Stomach smooth muscle (tissue), 2 donors: ENCODE measurements around the gene DDX10.

ENCODE experiments used
- H3K27ac ChIP-seq: one replicate; pipeline ENCODE4 v1.7.0; 2013; ENCODE audit warnings: mild to moderate bottlenecking, low read length, inconsistent platforms
- H3K27me3 ChIP-seq, 2 donors: one replicate each; pipeline ENCODE4 v1.7.0; 2013; ENCODE audit warnings: low read length in 2 of 2; ENCODE audit not compliant: insufficient read depth in 2 of 2, control insufficient read depth in 1 of 2
- H3K36me3 ChIP-seq, 2 donors: one replicate each; pipeline ENCODE4 v1.7.0; 2013; ENCODE audit warnings: low read length in 2 of 2; ENCODE audit not compliant: control insufficient read depth in 2 of 2, insufficient read depth in 2 of 2
- H3K4me1 ChIP-seq: one replicate; pipeline ENCODE4 v1.7.0; 2013; ENCODE audit warnings: low read length; ENCODE audit not compliant: control insufficient read depth, insufficient read depth
- H3K4me3 ChIP-seq, 2 donors: one replicate each; pipeline ENCODE4 v1.7.0; 2013; ENCODE audit warnings: low read length in 2 of 2
- H3K9ac ChIP-seq, 2 donors: one replicate each; pipeline ENCODE4 v1.7.0; 2013; ENCODE audit warnings: low read length in 2 of 2, mild to moderate bottlenecking in 1 of 2
- H3K9me3 ChIP-seq, 2 donors: one replicate each; pipeline ENCODE4 v1.7.0; 2013; ENCODE audit warnings: low read length in 2 of 2; ENCODE audit not compliant: control insufficient read depth in 2 of 2
- donor health status: healthy.
- donor health status: Pancreatic carcinoma.

Gene DDX10

GRCh38 chr11:108870373-108871020 lies 205.6 kb downstream of the DDX10 start:
- Histone ChIP-seq H3K27me3 (no peaks in the 10 kb centered on the region), H3K27ac (no peak overlapping the region), H3K9ac (no peak overlapping the region), H3K9me3 (no peaks in the 10 kb centered on the region), H3K4me1 (no peaks in the 10 kb centered on the region), H3K4me3 (no peak overlapping the region), H3K36me3 (no peaks in the 10 kb centered on the region)

GRCh38 chr11:108871152-108871551 lies 206.3 kb downstream of the DDX10 start:
- Histone ChIP-seq H3K9me3 (no peaks in the 10 kb centered on the region), H3K36me3 (no peaks in the 10 kb centered on the region), H3K4me1 (no peaks in the 10 kb centered on the region), H3K4me3 (no peak overlapping the region), H3K27me3 (no peaks in the 10 kb centered on the region), H3K27ac (no peak overlapping the region), H3K9ac (no peak overlapping the region)

GRCh38 chr11:108871867-108872266 lies 207.0 kb downstream of the DDX10 start:
- no peak overlapping the region for H3K27ac ChIP-seq
- no peaks in the 10 kb centered on the region for H3K4me1 ChIP-seq
- no peak overlapping the region for H3K9ac ChIP-seq
- H3K4me3 ChIP-seq, result no peak overlapping the region
- no peaks in the 10 kb centered on the region for H3K36me3 ChIP-seq
- no peaks in the 10 kb centered on the region for H3K27me3 ChIP-seq
- no peaks in the 10 kb centered on the region for H3K9me3 ChIP-seq

- Histone ChIP-seq H3K9ac (no peak overlapping the region), H3K4me3 (no peak overlapping the region), H3K36me3 (no peaks in the 10 kb centered on the region), H3K27ac (no peak overlapping the region), H3K27me3 (no peaks in the 10 kb centered on the region), H3K9me3 (no peaks in the 10 kb centered on the region), H3K4me1 (no peaks in the 10 kb centered on the region)
Observed at GRCh38 chr11:108872781-108873291, 208.0 kb downstream of the DDX10 start.

GRCh38 chr11:108873310-108873709 lies 208.4 kb downstream of the DDX10 start:
- H3K27ac ChIP-seq, result no peak overlapping the region
- no peak overlapping the region for H3K9ac ChIP-seq
- no peaks in the 10 kb centered on the region for H3K4me1 ChIP-seq
- no peaks in the 10 kb centered on the region for H3K27me3 ChIP-seq
- no peak overlapping the region for H3K4me3 ChIP-seq
- no peaks in the 10 kb centered on the region for H3K36me3 ChIP-seq
- H3K9me3 ChIP-seq, result no peaks in the 10 kb centered on the region

GRCh38 chr11:108873941-108874340 lies 209.1 kb downstream of the DDX10 start:
- no peak overlapping the region for H3K4me3 ChIP-seq
- H3K4me1 ChIP-seq, result no peaks in the 10 kb centered on the region
- no peak overlapping the region for H3K9ac ChIP-seq
- H3K36me3 ChIP-seq, result no peaks in the 10 kb centered on the region
- no peaks in the 10 kb centered on the region for H3K9me3 ChIP-seq
- H3K27ac ChIP-seq, result no peak overlapping the region
- no peaks in the 10 kb centered on the region for H3K27me3 ChIP-seq

- H3K27me3 ChIP-seq, result no peaks in the 10 kb centered on the region
- H3K9me3 ChIP-seq, result no peaks in the 10 kb centered on the region
- no peaks in the 10 kb centered on the region for H3K36me3 ChIP-seq
- H3K4me3 ChIP-seq, result no peak overlapping the region
- H3K27ac ChIP-seq, result no peak overlapping the region
- no peak overlapping the region for H3K9ac ChIP-seq
- no peaks in the 10 kb centered on the region for H3K4me1 ChIP-seq
Observed at GRCh38 chr11:108875134-108875533, 210.3 kb downstream of the DDX10 start.

- no peaks in the 10 kb centered on the region for H3K4me1 ChIP-seq
- no peak overlapping the region for H3K27ac ChIP-seq
- no peak overlapping the region for H3K9ac ChIP-seq
- no peaks in the 10 kb centered on the region for H3K36me3 ChIP-seq
- no peak overlapping the region for H3K4me3 ChIP-seq
- no peaks in the 10 kb centered on the region for H3K27me3 ChIP-seq
- no peaks in the 10 kb centered on the region for H3K9me3 ChIP-seq
Observed at GRCh38 chr11:108877178-108877577, 212.3 kb downstream of the DDX10 start.

- no peak overlapping the region for H3K27ac ChIP-seq
- H3K36me3 ChIP-seq, result no peaks in the 10 kb centered on the region
- no peak overlapping the region for H3K9ac ChIP-seq
Observed at GRCh38 chr11:108880510-108880909, 215.6 kb downstream of the DDX10 start.

GRCh38 chr11:108881131-108881530 lies 216.3 kb downstream of the DDX10 start:
- Histone ChIP-seq H3K27me3 (no peaks in the 10 kb centered on the region), H3K9ac (no peak overlapping the region), H3K4me3 (no peak overlapping the region), H3K4me1 (no peaks in the 10 kb centered on the region), H3K36me3 (no peaks in the 10 kb centered on the region), H3K27ac (no peak overlapping the region), H3K9me3 (no peaks in the 10 kb centered on the region)

More at GRCh38 chr11:108880510-108880909, 215.6 kb downstream of the DDX10 start:
- H3K4me3 ChIP-seq, result no peak overlapping the region
- no peaks in the 10 kb centered on the region for H3K9me3 ChIP-seq
- H3K4me1 ChIP-seq, result no peaks in the 10 kb centered on the region
- no peaks in the 10 kb centered on the region for H3K27me3 ChIP-seq

- Histone ChIP-seq H3K9ac (no peak overlapping the region), H3K27ac (no peak overlapping the region), H3K4me1 (no peaks in the 10 kb centered on the region), H3K36me3 (no peaks in the 10 kb centered on the region), H3K27me3 (no peaks in the 10 kb centered on the region), H3K9me3 (no peaks in the 10 kb centered on the region), H3K4me3 (no peak overlapping the region)
Observed at GRCh38 chr11:108882211-108882831, 217.5 kb downstream of the DDX10 start.
